Ascending aorta (tissue), 2 donors: ENCODE results near the gene ERO1A. TPM values are rescaled to one million over a fixed set of nuclear protein-coding genes. Genes with fewer than 3 reads are reported as not detected.
A peak's percentile ranks its signal among the peaks of the same experiment; 100 is the strongest.

Experiments used
- DNase-seq, 2 donors: peaks; one replicate each; pipeline ENCODE4 v3.0.0-alpha.2; 2019; ENCODE audit warnings: low spot score in 2 of 2
- H3K27ac ChIP-seq, 2 donors: fragments of 200-600 bp; sonication (generic); one replicate each; pipeline ENCODE4 v1.5.1; 2016 to 2017; ENCODE audit warnings: mild to moderate bottlenecking in 1 of 2
- H3K27me3 ChIP-seq: fragments of 200-600 bp; sonication (generic); one replicate; pipeline ENCODE4 v1.5.1; 2017
- H3K36me3 ChIP-seq, 2 donors: fragments of 200-600 bp; sonication (generic); one replicate each; pipeline ENCODE4 v1.5.1; 2016
- H3K4me1 ChIP-seq, 2 donors: fragments of 200-600 bp; sonication (generic); one replicate each; pipeline ENCODE4 v1.5.1; 2016 to 2017; ENCODE audit warnings: mild to moderate bottlenecking in 1 of 2
- H3K4me3 ChIP-seq, 2 donors: fragments of 200-600 bp; sonication (generic); one replicate each; pipeline ENCODE4 v1.5.1; 2016 to 2017; ENCODE audit warnings: mild to moderate bottlenecking in 1 of 2
- H3K9me3 ChIP-seq, 2 donors: fragments of 200-600 bp; sonication (generic); one replicate each; pipeline ENCODE4 v1.5.1; 2016
- CTCF ChIP-seq, 3 experiments: fragments of 200-600 bp in 2 of 3; fragments of 450-650 bp in 1 of 3; sonication (generic) in 2 of 3; IDR thresholded peaks; one replicate each; pipeline ENCODE4 v1.5.1; 2016 to 2019; ENCODE audit warnings: antibody characterized with exemption in 3 of 3, mild to moderate bottlenecking in 1 of 3, moderate library complexity in 1 of 3
- intact Hi-C: fragments of 100-400 bp; cut with DNase I; formaldehyde crosslinking; loops from one replicate; pipeline ENCODE4 v1.15.1; 2023
- total RNA-seq: library from RNA; depleted of rRNA; stranded (reverse); fragments of >200 nt; gene quantifications from one replicate; pipeline ENCODE4 v1.1.0, GENCODE V29; 2016

The ERO1A gene
- total RNA-seq, 1 donor from 2014 or later = 25.9 TPM

GRCh38 chr14:52706286-52706685 is 10.9 kb upstream of the ERO1A start:
- Histone ChIP-seq H3K4me3 (peak overlapping the region; percentile 78 to 96), H3K9me3 (no peaks in the 10 kb centered on the region), H3K4me1 (peaks cover 7 to 15% of the 10 kb centered on the region in 2 donors), H3K27me3 (no peaks in the 10 kb centered on the region), H3K27ac (peak overlapping the region; percentile 89), H3K36me3 (peaks cover 9 to 17% of the 10 kb centered on the region in 2 donors)
- intact Hi-C loops = loop anchor here (2.0 to 10.0 kb wide), 2 partner anchors 153 to 449 kb away; partner anchors contain the start of genes DDHD1, GPR137C and TXNDC16
- DNase-seq = no peak
- TF ChIP-seq CTCF (IDR thresholded peaks at IDR 0.05) = no peak

GRCh38 chr14:52703664-52704063 is 8.3 kb upstream of the ERO1A start:
- no peak overlapping the region for H3K27ac ChIP-seq
- intact Hi-C loops = loop anchor here (10.0 kb wide), 1 partner anchor 451 kb away; the partner anchor contains the start of gene DDHD1
- H3K4me1 ChIP-seq = peaks cover 7 to 11% of the 10 kb centered on the region in 2 donors
- no peak overlapping the region for H3K4me3 ChIP-seq
- H3K9me3 ChIP-seq = no peaks in the 10 kb centered on the region
- no peak for DNase-seq
- H3K27me3 ChIP-seq = no peaks in the 10 kb centered on the region
- no peak for TF ChIP-seq CTCF (IDR thresholded peaks at IDR 0.05)
- no peaks in the 10 kb centered on the region for H3K36me3 ChIP-seq

GRCh38 chr14:52703225-52703624 is 7.9 kb upstream of the ERO1A start:
- Histone ChIP-seq H3K27me3 (no peaks in the 10 kb centered on the region), H3K4me3 (no peak overlapping the region), H3K27ac (no peak overlapping the region), H3K9me3 (no peaks in the 10 kb centered on the region), H3K36me3 (no peaks in the 10 kb centered on the region), H3K4me1 (peaks cover 5 to 7% of the 10 kb centered on the region in 2 donors)
- DNase-seq = peak in 1 of 2 donors; percentile 71
- intact Hi-C loops = loop anchor here (10.0 kb wide), 1 partner anchor 452 kb away; the partner anchor contains the start of gene DDHD1
- TF ChIP-seq CTCF (IDR thresholded peaks at IDR 0.05) = no peak

- H3K4me1 ChIP-seq = no peaks in the 10 kb centered on the region
- no peaks in the 10 kb centered on the region for H3K9me3 ChIP-seq
- H3K27ac ChIP-seq = no peak overlapping the region
- TF ChIP-seq CTCF (IDR thresholded peaks at IDR 0.05) = no peak
- DNase-seq = no peak
- no peaks in the 10 kb centered on the region for H3K36me3 ChIP-seq
- intact Hi-C loops = loop anchor here (10.0 kb wide), 1 partner anchor 454 kb away; the partner anchor contains the start of gene DDHD1
- no peak overlapping the region for H3K4me3 ChIP-seq
- H3K27me3 ChIP-seq = no peaks in the 10 kb centered on the region
Measured at GRCh38 chr14:52701223-52701622, 5.9 kb upstream of the ERO1A start.

GRCh38 chr14:52700701-52701172 is 5.4 kb upstream of the ERO1A start:
- Histone ChIP-seq H3K4me3 (no peak overlapping the region), H3K9me3 (no peaks in the 10 kb centered on the region), H3K36me3 (no peaks in the 10 kb centered on the region), H3K27me3 (no peaks in the 10 kb centered on the region), H3K4me1 (no peaks in the 10 kb centered on the region), H3K27ac (no peak overlapping the region)
- no peak for TF ChIP-seq CTCF (IDR thresholded peaks at IDR 0.05)
- no peak for DNase-seq
- intact Hi-C loops = loop anchor here (10.0 kb wide), 1 partner anchor 454 kb away; the partner anchor contains the start of gene DDHD1
